IMR-90 (cell line): ENCODE data around the gene WASF1. TPM values are rescaled to one million over a fixed set of nuclear protein-coding genes. Genes with fewer than 3 reads are reported as not detected.

Experiments used
- ATAC-seq: fragments of 200-7000 bp; cut with Tn5 transposase; 2 replicates; pipeline ENCODE4 v1.9.1; 2020; ENCODE audit warnings: low read depth, mild to moderate bottlenecking, moderate library complexity
- BruUV-seq: library from RNA; stranded (reverse); fragments of 400-500 nt; replicated peaks from 2 replicates; lab custom pipeline; 2021; lab: Mats Ljungman, UMichigan
- CTCF ChIA-PET: fragments of 300-600 bp; formaldehyde crosslinking; extraction: SDS; loops from one replicate; lab custom pipeline; 2021; ENCODE audit warnings: antibody characterized with exemption; lab: Yijun Ruan, JAX
- POLR2A ChIA-PET: fragments of 300-600 bp; sonication (Branson Sonifier 250); formaldehyde crosslinking; loops from one replicate; lab custom pipeline; 2022; ENCODE audit warnings: antibody characterized with exemption; ENCODE audit not compliant: unreplicated experiment; lab: Charles Lee
- DNase-seq: peaks from one replicate; pipeline ENCODE4 v3.0.0; 2013
- H2AFZ ChIP-seq: replicated peaks from 2 replicates; pipeline ENCODE3; 2013; ENCODE audit warnings: low read length, mild to moderate bottlenecking; ENCODE audit not compliant: poor library complexity
- H2AK5ac ChIP-seq: 2 replicates; pipeline ENCODE4 v1.6.1; 2013; ENCODE audit warnings: low read depth, low read length, inconsistent platforms
- H2AK9ac ChIP-seq: replicated peaks from 2 replicates; pipeline ENCODE3; 2013; ENCODE audit warnings: mild to moderate bottlenecking, low read depth, low read length, moderate library complexity; ENCODE audit not compliant: poor library complexity
- H2BK120ac ChIP-seq: 2 replicates; pipeline ENCODE4 v1.6.1; 2013; ENCODE audit warnings: low read depth, low read length, inconsistent platforms
- H2BK15ac ChIP-seq: 3 replicates; pipeline ENCODE4 v1.6.1; 2013; ENCODE audit warnings: low read depth, low read length, inconsistent platforms
- H2BK20ac ChIP-seq: 2 replicates; pipeline ENCODE4 v1.6.1; 2013; ENCODE audit warnings: low read depth, mild to moderate bottlenecking, inconsistent platforms, low read length, moderate library complexity
- H2BK5ac ChIP-seq: 2 replicates; pipeline ENCODE4 v1.6.1; 2013; ENCODE audit warnings: mild to moderate bottlenecking, low read depth, low read length, inconsistent platforms; ENCODE audit not compliant: poor library complexity, severe bottlenecking
- H3K14ac ChIP-seq: replicated peaks from 2 replicates; pipeline ENCODE4 v1.6.1; 2013; ENCODE audit warnings: low read depth, low read length, inconsistent platforms
- H3K18ac ChIP-seq: 2 replicates; pipeline ENCODE4 v1.6.1; 2013; ENCODE audit warnings: low read depth, low read length, control low read depth
- H3K23ac ChIP-seq: 2 replicates; pipeline ENCODE4 v1.6.1; 2013; ENCODE audit warnings: low read depth, low read length, inconsistent platforms
- H3K27ac ChIP-seq: 2 replicates; pipeline ENCODE4 v1.5.1; 2013; ENCODE audit warnings: mild to moderate bottlenecking, control low read depth, low read length; ENCODE audit not compliant: insufficient read depth
- H3K27me3 ChIP-seq: 2 replicates; pipeline ENCODE4 v1.6.1; 2013; ENCODE audit warnings: low read length; ENCODE audit not compliant: control insufficient read depth, insufficient read depth
- H3K36me3 ChIP-seq: 2 replicates; pipeline ENCODE4 v1.6.1; 2013; ENCODE audit warnings: low read length, mixed read lengths; ENCODE audit not compliant: control insufficient read depth, insufficient read depth
- H3K4ac ChIP-seq: 2 replicates; pipeline ENCODE4 v1.6.1; 2013; ENCODE audit warnings: low read depth, low read length, inconsistent platforms
- H3K4me1 ChIP-seq: 2 replicates; pipeline ENCODE4 v1.6.1; 2013; ENCODE audit warnings: low read length, mixed read lengths; ENCODE audit not compliant: control insufficient read depth, insufficient read depth
- H3K4me2 ChIP-seq: 2 replicates; pipeline ENCODE4 v1.6.1; 2013; ENCODE audit warnings: low read depth, mild to moderate bottlenecking, control low read depth, low read length, moderate library complexity
- H3K4me3 ChIP-seq: 2 replicates; pipeline ENCODE4 v1.5.1; 2013; ENCODE audit warnings: low read depth, mild to moderate bottlenecking, control low read depth, low read length, moderate library complexity; ENCODE audit not compliant: insufficient read depth
- H3K56ac ChIP-seq: 2 replicates; pipeline ENCODE4 v1.6.1; 2013; ENCODE audit warnings: low read length, inconsistent platforms; ENCODE audit not compliant: insufficient read depth; ENCODE audit errors: extremely low read depth
- H3K79me1 ChIP-seq, 2 experiments: 2 replicates each; pipeline ENCODE4 v1.6.1; 2013; ENCODE audit warnings: low read length in 2 of 2, inconsistent platforms in 1 of 2, low read depth in 1 of 2
- H3K9ac ChIP-seq: 2 replicates; pipeline ENCODE4 v1.6.1; 2013; ENCODE audit warnings: low read depth, low read length, control low read depth
- H3K9me1 ChIP-seq: 2 replicates; pipeline ENCODE4 v1.6.1; 2013; ENCODE audit warnings: low read length, inconsistent platforms; ENCODE audit not compliant: insufficient read depth
- H3K9me3 ChIP-seq: 2 replicates; pipeline ENCODE4 v1.6.1; 2013; ENCODE audit warnings: low read length; ENCODE audit not compliant: control insufficient read depth, insufficient read depth
- H4K20me1 ChIP-seq: 2 replicates; pipeline ENCODE4 v1.6.1; 2013; ENCODE audit warnings: low read length, inconsistent platforms; ENCODE audit not compliant: insufficient read depth
- H4K5ac ChIP-seq: 2 replicates; pipeline ENCODE4 v1.6.1; 2013; ENCODE audit warnings: mild to moderate bottlenecking, low read depth, low read length, control low read depth
- H4K8ac ChIP-seq, 2 experiments: 2 replicates each; pipeline ENCODE4 v1.6.1; 2013; ENCODE audit warnings: low read depth in 2 of 2, low read length in 2 of 2, control low read depth in 1 of 2, inconsistent platforms in 1 of 2
- H4K91ac ChIP-seq: 2 replicates; pipeline ENCODE4 v1.6.1; 2013; ENCODE audit warnings: low read depth, low read length, inconsistent platforms; ENCODE audit not compliant: insufficient read depth
- BHLHE40 ChIP-seq: fragments of 150-350 bp; IDR thresholded peaks from 2 replicates; pipeline ENCODE4 v1.6.1; 2016; ENCODE audit warnings: mild to moderate bottlenecking, low read depth, low read length
- CEBPB ChIP-seq: IDR thresholded peaks from 2 replicates; pipeline ENCODE4 v1.6.1; 2012; ENCODE audit warnings: low read depth, low read length, improper control_type of control experiment
- CHD1 ChIP-seq: IDR thresholded peaks from 2 replicates; pipeline ENCODE4 v1.6.1; 2012; ENCODE audit warnings: low read depth, low read length, improper control_type of control experiment
- CTCF ChIP-seq: conservative IDR thresholded peaks from 2 replicates; pipeline ENCODE4 v1.5.1; 2012; ENCODE audit warnings: mild to moderate bottlenecking, low read depth, low read length, improper control_type of control experiment
- FOS ChIP-seq: fragments of 150-350 bp; IDR thresholded peaks from 2 replicates; pipeline ENCODE4 v1.6.1; 2016; ENCODE audit warnings: low read depth, low read length
- MAFK ChIP-seq: IDR thresholded peaks from 2 replicates; pipeline ENCODE4 v1.6.1; 2012; ENCODE audit warnings: low read depth, low read length, improper control_type of control experiment
- MAZ ChIP-seq: IDR thresholded peaks from 2 replicates; pipeline ENCODE4 v1.6.1; 2012; ENCODE audit warnings: low read depth, mild to moderate bottlenecking, low read length, improper control_type of control experiment, moderate library complexity, borderline replicate concordance
- MXI1 ChIP-seq: IDR thresholded peaks from 2 replicates; pipeline ENCODE4 v1.6.1; 2012; ENCODE audit warnings: low read depth, mild to moderate bottlenecking, low read length, moderate library complexity, borderline replicate concordance
- NFE2L2 ChIP-seq: fragments of 150-350 bp; IDR thresholded peaks from 2 replicates; pipeline ENCODE4 v1.6.1; 2016; ENCODE audit warnings: low read depth, mild to moderate bottlenecking, low read length
- POLR2A ChIP-seq: IDR thresholded peaks from 2 replicates; pipeline ENCODE4 v1.6.1; 2012; ENCODE audit warnings: mild to moderate bottlenecking, low read depth, low read length
- RAD21 ChIP-seq: IDR thresholded peaks from 2 replicates; pipeline ENCODE4 v1.6.1; 2012; ENCODE audit warnings: low read length, improper control_type of control experiment
- RCOR1 ChIP-seq: IDR thresholded peaks from 2 replicates; pipeline ENCODE4 v1.6.1; 2012; ENCODE audit warnings: mild to moderate bottlenecking, low read length, improper control_type of control experiment; ENCODE audit not compliant: insufficient replicate concordance
- RFX5 ChIP-seq: IDR thresholded peaks from 2 replicates; pipeline ENCODE4 v1.8.0; 2012; ENCODE audit warnings: low read depth, mild to moderate bottlenecking, low read length, moderate library complexity
- SMC3 ChIP-seq: fragments of 150-350 bp; IDR thresholded peaks from 2 replicates; pipeline ENCODE4 v1.6.1; 2016; ENCODE audit warnings: low read depth, mild to moderate bottlenecking, antibody characterized with exemption, low read length, moderate library complexity
- WGBS, 2 experiments: methylation state at CpG; one replicate each; pipeline versions ENCODE4 v1.1.5 to v1.1.7; 2013; ENCODE audit warnings: missing lambda C conversion rate in 2 of 2; ENCODE audit not compliant: insufficient read length in 1 of 2; ENCODE audit errors: extremely low coverage in 2 of 2; 5-methylcytosine and 5-hydroxymethylcytosine counted together
- dilution Hi-C: fragments of 300-500 bp; cut with HindIII; formaldehyde crosslinking; loops from one replicate; pipeline ENCODE4 v1.14.3; 2018; ENCODE audit warnings: low sequenced_read_pairs; ENCODE audit not compliant: unreplicated experiment
- in situ Hi-C: fragments of 300-500 bp; cut with MboI; formaldehyde crosslinking; loops from 3 replicates; pipeline ENCODE4 v1.14.3; 2019; ENCODE audit warnings: low sequenced_read_pairs, inconsistent platforms, mixed read lengths
- intact Hi-C: fragments of 100-400 bp; cut with micrococcal nuclease; formaldehyde crosslinking; loops from 2 replicates; pipeline ENCODE4 v1.10.0; 2022
- polyA plus RNA-seq, 3 experiments: library from polyadenylated mRNA; depleted of rRNA; stranded (reverse); fragments of >200 nt; gene quantifications; 2 replicates each; pipeline ENCODE4 v1.2.3, GENCODE V29; 2012; ENCODE audit warnings: low replicate concordance in 1 of 3
- total RNA-seq: library from RNA; depleted of rRNA; stranded (reverse); fragments of >200 nt; gene quantifications from 2 replicates; pipeline ENCODE4 v1.2.3, GENCODE V29; 2012
- TF ChIP-seq, protein P1 (sequence below): fragments of 150-350 bp; IDR thresholded peaks from 2 replicates; pipeline ENCODE4 v1.6.1; 2017; ENCODE audit warnings: mild to moderate bottlenecking, antibody characterized with exemption, low read length, low read depth
- TF ChIP-seq, protein P2 (sequence below): fragments of 150-350 bp; IDR thresholded peaks from 2 replicates; pipeline ENCODE4 v1.6.1; 2016; ENCODE audit warnings: low read depth, mild to moderate bottlenecking, low read length, moderate library complexity, borderline replicate concordance

WASF1 gene
- total and polyA plus RNA-seq, 2 of the 4 experiments (the other 2 are of a cell fraction) = 3.0 to 17.3 TPM

- Histone ChIP-seq H2AFZ (no peak overlapping the region), H2BK15ac (no peak overlapping the region), H3K79me1 (no peaks in the 10 kb centered on the region), H3K4me3 (no peak overlapping the region), H3K18ac (no peak overlapping the region), H2BK5ac (no peak overlapping the region), H3K4me1 (no peaks in the 10 kb centered on the region), H4K91ac (no peak overlapping the region), H3K56ac (no peak overlapping the region), H3K4me2 (no peak overlapping the region), H3K27ac (no peak overlapping the region), H2AK9ac (no peak overlapping the region), H3K23ac (no peak overlapping the region), H3K27me3 (peaks cover 38% of the 10 kb centered on the region), H3K14ac (no peak overlapping the region), H3K9ac (no peak overlapping the region), H4K20me1 (no peaks in the 10 kb centered on the region), H4K5ac (no peak overlapping the region), H3K36me3 (no peaks in the 10 kb centered on the region), H3K9me3 (0 out of 2 replicates have a peak, but pooled peaks cover 2% of the 10 kb centered on the region), H2BK20ac (no peak overlapping the region), H3K9me1 (no peaks in the 10 kb centered on the region), H2AK5ac (no peak overlapping the region), H3K4ac (no peak overlapping the region), H2BK120ac (no peak overlapping the region), H4K8ac (no peak overlapping the region)
- intact Hi-C loops (no loop called here), in situ Hi-C loops (no loop called here), dilution Hi-C loops (no loop called here)
- TF ChIP-seq RCOR1 (no peak), MXI1 (no peak), BHLHE40 (no peak), RFX5 (no peak), FOS (no peak), CHD1 (no peak), MAZ (no peak), CEBPB (no peak), RAD21 (no peak), NFE2L2 (no peak), POLR2A (no peak), SMC3 (no peak), CTCF (no peak), MAFK (no peak)
- TF ChIP-seq, protein P1, sequence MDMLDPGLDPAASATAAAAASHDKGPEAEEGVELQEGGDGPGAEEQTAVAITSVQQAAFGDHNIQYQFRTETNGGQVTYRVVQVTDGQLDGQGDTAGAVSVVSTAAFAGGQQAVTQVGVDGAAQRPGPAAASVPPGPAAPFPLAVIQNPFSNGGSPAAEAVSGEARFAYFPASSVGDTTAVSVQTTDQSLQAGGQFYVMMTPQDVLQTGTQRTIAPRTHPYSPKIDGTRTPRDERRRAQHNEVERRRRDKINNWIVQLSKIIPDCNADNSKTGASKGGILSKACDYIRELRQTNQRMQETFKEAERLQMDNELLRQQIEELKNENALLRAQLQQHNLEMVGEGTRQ = no peak
- TF ChIP-seq, protein P2, sequence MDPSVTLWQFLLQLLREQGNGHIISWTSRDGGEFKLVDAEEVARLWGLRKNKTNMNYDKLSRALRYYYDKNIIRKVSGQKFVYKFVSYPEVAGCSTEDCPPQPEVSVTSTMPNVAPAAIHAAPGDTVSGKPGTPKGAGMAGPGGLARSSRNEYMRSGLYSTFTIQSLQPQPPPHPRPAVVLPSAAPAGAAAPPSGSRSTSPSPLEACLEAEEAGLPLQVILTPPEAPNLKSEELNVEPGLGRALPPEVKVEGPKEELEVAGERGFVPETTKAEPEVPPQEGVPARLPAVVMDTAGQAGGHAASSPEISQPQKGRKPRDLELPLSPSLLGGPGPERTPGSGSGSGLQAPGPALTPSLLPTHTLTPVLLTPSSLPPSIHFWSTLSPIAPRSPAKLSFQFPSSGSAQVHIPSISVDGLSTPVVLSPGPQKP = no peak
- ChIA-PET CTCF (no interaction called here), POLR2A (no interaction called here)
- no TSS peak for BruUV-seq
- 54% methylated on average over 4 of the region's 5 CpGs; no CpG with 5 or more reads in 1 of the 2 experiments for WGBS, 2 experiments
- ATAC-seq = no peak
- no peak for DNase-seq
Measured at GRCh38 chr6:110064744-110065524, 114.5 kb downstream of the WASF1 start.
